Astrocyte (in vitro differentiated cells and primary cell): ENCODE data around the gene UQCR10. TPM values are rescaled to one million over a fixed set of nuclear protein-coding genes. Genes with fewer than 3 reads are reported as not detected.

Source experiments
- DNase-seq: peaks from one replicate; pipeline ENCODE4 v3.0.0-alpha.2; 2010; ENCODE audit warnings: low read depth
- FAIRE-seq: peaks from 2 replicates; lab custom pipeline; 2011; peaks lifted over from hg19 to GRCh38; lab: Jason Lieb, UNC
- H2AFZ ChIP-seq: 2 replicates; pipeline ENCODE4 v1.6.0; 2012; ENCODE audit warnings: low read depth, low read length, inconsistent platforms
- H3K27ac ChIP-seq: 2 replicates; pipeline ENCODE4 v1.5.1; 2011; ENCODE audit warnings: low read depth, low read length, inconsistent platforms
- H3K27me3 ChIP-seq: 2 replicates; pipeline ENCODE4 v1.6.0; 2011; ENCODE audit warnings: low read length, inconsistent platforms; ENCODE audit not compliant: insufficient read depth
- H3K36me3 ChIP-seq: 2 replicates; pipeline ENCODE4 v1.5.1; 2011; ENCODE audit warnings: low read length, inconsistent platforms; ENCODE audit not compliant: insufficient read depth
- H3K4me1 ChIP-seq: 2 replicates; pipeline ENCODE4 v1.5.1; 2011; ENCODE audit warnings: low read length, inconsistent platforms; ENCODE audit not compliant: insufficient read depth
- H3K4me2 ChIP-seq: 2 replicates; pipeline ENCODE4 v1.6.0; 2012; ENCODE audit warnings: low read length, inconsistent platforms
- H3K4me3 ChIP-seq: 2 replicates; pipeline ENCODE4 v1.5.1; 2011; ENCODE audit warnings: low read depth, mild to moderate bottlenecking, low read length, inconsistent platforms; ENCODE audit not compliant: insufficient read depth
- H3K79me2 ChIP-seq: 2 replicates; pipeline ENCODE4 v1.6.0; 2012; ENCODE audit warnings: mild to moderate bottlenecking, low read length, inconsistent platforms; ENCODE audit not compliant: insufficient read depth
- H3K9ac ChIP-seq: 2 replicates; pipeline ENCODE4 v1.6.0; 2012; ENCODE audit warnings: mild to moderate bottlenecking, low read length, inconsistent platforms
- H3K9me3 ChIP-seq: 2 replicates; pipeline ENCODE4 v1.5.1; 2012; ENCODE audit warnings: low read depth, mild to moderate bottlenecking, low read length, inconsistent platforms; ENCODE audit not compliant: insufficient read depth
- H4K20me1 ChIP-seq: 2 replicates; pipeline ENCODE4 v1.6.0; 2012; ENCODE audit warnings: low read length, inconsistent platforms; ENCODE audit not compliant: insufficient read depth
- H3K27ac Mint-ChIP-seq: one replicate; pipeline ENCODE4 v1.8.0; 2021; ENCODE audit warnings: mild to moderate bottlenecking, mixed read lengths; ENCODE audit not compliant: unreplicated experiment
- H3K27me3 Mint-ChIP-seq: one replicate; pipeline ENCODE4 v1.8.0; 2021; ENCODE audit warnings: low read depth, mixed read lengths; ENCODE audit not compliant: unreplicated experiment
- H3K36me3 Mint-ChIP-seq: one replicate; pipeline ENCODE4 v1.8.0; 2021; ENCODE audit warnings: low read depth, mixed read lengths; ENCODE audit not compliant: unreplicated experiment
- H3K4me1 Mint-ChIP-seq: one replicate; pipeline ENCODE4 v1.8.0; 2021; ENCODE audit warnings: low read depth, mixed read lengths; ENCODE audit not compliant: unreplicated experiment
- H3K4me3 Mint-ChIP-seq: one replicate; pipeline ENCODE4 v1.8.0; 2021; ENCODE audit warnings: mild to moderate bottlenecking, moderate library complexity, mixed read lengths; ENCODE audit not compliant: unreplicated experiment
- H3K9me3 Mint-ChIP-seq: one replicate; pipeline ENCODE4 v1.8.0; 2021; ENCODE audit warnings: mild to moderate bottlenecking, mixed read lengths; ENCODE audit not compliant: unreplicated experiment
- EZH2 ChIP-seq: IDR thresholded peaks from 2 replicates; pipeline ENCODE4 v1.6.1; 2012; ENCODE audit warnings: mild to moderate bottlenecking, low read length, inconsistent platforms; ENCODE audit not compliant: insufficient read depth
- total RNA-seq: library from RNA; stranded (reverse); gene quantifications from 2 replicates; pipeline ENCODE4 v1.2.1, GENCODE V29; 2021
- TF ChIP-seq, protein P1 (sequence below): IDR thresholded peaks from 2 replicates; pipeline ENCODE4 v1.5.1; 2011; ENCODE audit warnings: low read depth, mild to moderate bottlenecking, inconsistent platforms, low read length, moderate library complexity; ENCODE audit not compliant: insufficient read depth

UQCR10 gene
- total RNA-seq, 1 donor from 2014 or later, result 112 TPM

DNA sequence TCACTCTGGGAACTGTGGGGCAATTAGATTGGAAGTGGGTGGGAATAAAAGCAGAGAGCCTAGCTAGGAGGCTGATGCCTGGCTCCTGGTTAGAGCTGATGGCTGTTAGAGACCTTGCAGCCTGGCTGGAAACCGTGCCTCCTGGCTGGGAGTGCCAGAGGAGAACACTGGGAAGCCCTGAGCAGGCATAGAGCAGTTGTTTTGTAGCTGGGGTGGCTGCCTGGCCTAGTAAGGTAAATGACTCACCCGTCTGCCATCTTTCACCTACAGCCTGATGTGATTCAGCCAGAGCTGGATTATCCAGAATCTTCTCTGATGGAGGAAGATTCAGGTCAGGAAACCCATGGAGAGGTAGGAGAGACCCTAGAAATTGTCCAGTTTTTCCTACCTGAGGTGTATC lies 6.1 kb downstream of the UQCR10 start:
- H3K79me2 ChIP-seq, result peaks cover 17% of the 10 kb centered on the region
- peaks cover 13% of the 10 kb centered on the region for H4K20me1 ChIP-seq
- DNase-seq (peak; percentile 63), FAIRE-seq (peak; percentile 73)
- peak overlapping the region; percentile 91 for H3K27ac Mint-ChIP-seq
- H3K4me1 ChIP-seq, result peaks cover 21% of the 10 kb centered on the region
- H3K4me1 Mint-ChIP-seq, result peaks cover 19% of the 10 kb centered on the region
- H3K9ac ChIP-seq, result no peak overlapping the region
- peak overlapping the region; percentile 59 for H3K27ac ChIP-seq
- no peaks in the 10 kb centered on the region for H3K27me3 Mint-ChIP-seq
- peaks cover 2% of the 10 kb centered on the region for H3K36me3 Mint-ChIP-seq
- H3K36me3 ChIP-seq, result peaks cover 17% of the 10 kb centered on the region
- no peak for TF ChIP-seq EZH2
- TF ChIP-seq, protein P1, sequence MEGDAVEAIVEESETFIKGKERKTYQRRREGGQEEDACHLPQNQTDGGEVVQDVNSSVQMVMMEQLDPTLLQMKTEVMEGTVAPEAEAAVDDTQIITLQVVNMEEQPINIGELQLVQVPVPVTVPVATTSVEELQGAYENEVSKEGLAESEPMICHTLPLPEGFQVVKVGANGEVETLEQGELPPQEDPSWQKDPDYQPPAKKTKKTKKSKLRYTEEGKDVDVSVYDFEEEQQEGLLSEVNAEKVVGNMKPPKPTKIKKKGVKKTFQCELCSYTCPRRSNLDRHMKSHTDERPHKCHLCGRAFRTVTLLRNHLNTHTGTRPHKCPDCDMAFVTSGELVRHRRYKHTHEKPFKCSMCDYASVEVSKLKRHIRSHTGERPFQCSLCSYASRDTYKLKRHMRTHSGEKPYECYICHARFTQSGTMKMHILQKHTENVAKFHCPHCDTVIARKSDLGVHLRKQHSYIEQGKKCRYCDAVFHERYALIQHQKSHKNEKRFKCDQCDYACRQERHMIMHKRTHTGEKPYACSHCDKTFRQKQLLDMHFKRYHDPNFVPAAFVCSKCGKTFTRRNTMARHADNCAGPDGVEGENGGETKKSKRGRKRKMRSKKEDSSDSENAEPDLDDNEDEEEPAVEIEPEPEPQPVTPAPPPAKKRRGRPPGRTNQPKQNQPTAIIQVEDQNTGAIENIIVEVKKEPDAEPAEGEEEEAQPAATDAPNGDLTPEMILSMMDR, result no peak
- H3K4me3 ChIP-seq, result no peak overlapping the region
- no peaks in the 10 kb centered on the region for H3K9me3 Mint-ChIP-seq
- no peak overlapping the region for H3K4me3 Mint-ChIP-seq
- H2AFZ ChIP-seq, result peak overlapping the region; percentile 65
- H3K9me3 ChIP-seq, result no peaks in the 10 kb centered on the region
- no peak overlapping the region for H3K4me2 ChIP-seq
- H3K27me3 ChIP-seq, result no peaks in the 10 kb centered on the region

- no peak overlapping the region for H2AFZ ChIP-seq
- peak overlapping the region; percentile 97 for H3K27ac ChIP-seq
- H3K9me3 Mint-ChIP-seq, result no peaks in the 10 kb centered on the region
- peaks cover 34% of the 10 kb centered on the region for H3K4me1 Mint-ChIP-seq
- H3K4me2 ChIP-seq, result peak overlapping the region; percentile 81
- H3K4me1 ChIP-seq, result peaks cover 40% of the 10 kb centered on the region
- H3K9ac ChIP-seq, result peak overlapping the region; percentile 86
- DNase-seq, result no peak
- H3K36me3 ChIP-seq, result no peaks in the 10 kb centered on the region
- no peak for TF ChIP-seq EZH2
- TF ChIP-seq, protein P1, result no peak
- H3K4me3 Mint-ChIP-seq, result peak overlapping the region; percentile 64
- H3K79me2 ChIP-seq, result no peaks in the 10 kb centered on the region
- H4K20me1 ChIP-seq, result no peaks in the 10 kb centered on the region
- H3K4me3 ChIP-seq, result no peak overlapping the region
- no peaks in the 10 kb centered on the region for H3K27me3 ChIP-seq
- no peaks in the 10 kb centered on the region for H3K27me3 Mint-ChIP-seq
- H3K36me3 Mint-ChIP-seq, result no peaks in the 10 kb centered on the region
- peak overlapping the region; percentile 100 for H3K27ac Mint-ChIP-seq
- H3K9me3 ChIP-seq, result no peaks in the 10 kb centered on the region
- FAIRE-seq, result no peak
Measured at GRCh38 chr22:29780220-29780619, 13.1 kb downstream of the UQCR10 start.

GRCh38 chr22:29780748-29781676 lies 13.8 kb downstream of the UQCR10 start:
- TF ChIP-seq EZH2, result no peak
- TF ChIP-seq, protein P1, result no peak
- H3K27ac ChIP-seq, result peak overlapping the region; percentile 97
- H3K4me3 ChIP-seq, result peak overlapping the region; percentile 15
- H3K4me1 ChIP-seq, result peaks cover 40% of the 10 kb centered on the region
- H3K27ac Mint-ChIP-seq, result peak overlapping the region; percentile 100
- peak overlapping the region; percentile 86 for H3K9ac ChIP-seq
- H2AFZ ChIP-seq, result peak overlapping the region; percentile 68
- no peaks in the 10 kb centered on the region for H3K36me3 ChIP-seq
- H3K4me1 Mint-ChIP-seq, result peaks cover 34% of the 10 kb centered on the region
- no peaks in the 10 kb centered on the region for H4K20me1 ChIP-seq
- H3K27me3 ChIP-seq, result no peaks in the 10 kb centered on the region
- peak; percentile 93 for DNase-seq
- H3K27me3 Mint-ChIP-seq, result no peaks in the 10 kb centered on the region
- H3K9me3 Mint-ChIP-seq, result no peaks in the 10 kb centered on the region
- no peaks in the 10 kb centered on the region for H3K9me3 ChIP-seq
- H3K36me3 Mint-ChIP-seq, result no peaks in the 10 kb centered on the region
- no peaks in the 10 kb centered on the region for H3K79me2 ChIP-seq
- H3K4me3 Mint-ChIP-seq, result peak overlapping the region; percentile 64
- FAIRE-seq, result peak; percentile 99
- H3K4me2 ChIP-seq, result peak overlapping the region; percentile 81
